BJ (cell line): Measurements from ENCODE around the gene TBKBP1. TPM values are rescaled to one million over a fixed set of nuclear protein-coding genes. Genes with fewer than 3 reads are reported as not detected.

ENCODE experiments used
- CTCF ChIA-PET: fragments of 350-600 bp; formaldehyde crosslinking; extraction: SDS; loops from one replicate; lab custom pipeline; 2021; ENCODE audit warnings: antibody characterized with exemption, inconsistent platforms; lab: Yijun Ruan, JAX
- POLR2A ChIA-PET: fragments of 300-600 bp; sonication (Branson Sonifier 250); formaldehyde crosslinking; extraction: SDS; loops from one replicate; lab custom pipeline; 2021; ENCODE audit warnings: antibody characterized with exemption; lab: Charles Lee
- DNase-seq: peaks from one replicate; pipeline ENCODE4 v3.0.0-alpha.2; 2011; ENCODE audit warnings: low read depth
- H3K27me3 ChIP-seq: 2 replicates; pipeline ENCODE4 v1.6.0; 2011; ENCODE audit warnings: low read length; ENCODE audit not compliant: control insufficient read depth, insufficient read depth
- H3K36me3 ChIP-seq: 2 replicates; pipeline ENCODE4 v1.5.1; 2011; ENCODE audit warnings: low read length; ENCODE audit not compliant: control insufficient read depth, insufficient read depth
- H3K4me3 ChIP-seq: 2 replicates; pipeline ENCODE4 v1.5.1; 2011; ENCODE audit warnings: low read depth, mild to moderate bottlenecking, control low read depth, low read length
- polyA plus RNA-seq: library from polyadenylated mRNA; depleted of rRNA; stranded (reverse); fragments of >200 nt; gene quantifications from 2 replicates; pipeline ENCODE4 v1.2.3, GENCODE V29; 2011
- TF ChIP-seq, protein P1 (sequence below): IDR thresholded peaks from 2 replicates; pipeline ENCODE4 v1.5.1; 2011; ENCODE audit warnings: low read depth, mild to moderate bottlenecking, control low read depth, inconsistent platforms, low read length, moderate library complexity; ENCODE audit not compliant: insufficient read depth

The TBKBP1 gene
- polyA plus RNA-seq, 1 experiment, result 7.3 TPM

DNA sequence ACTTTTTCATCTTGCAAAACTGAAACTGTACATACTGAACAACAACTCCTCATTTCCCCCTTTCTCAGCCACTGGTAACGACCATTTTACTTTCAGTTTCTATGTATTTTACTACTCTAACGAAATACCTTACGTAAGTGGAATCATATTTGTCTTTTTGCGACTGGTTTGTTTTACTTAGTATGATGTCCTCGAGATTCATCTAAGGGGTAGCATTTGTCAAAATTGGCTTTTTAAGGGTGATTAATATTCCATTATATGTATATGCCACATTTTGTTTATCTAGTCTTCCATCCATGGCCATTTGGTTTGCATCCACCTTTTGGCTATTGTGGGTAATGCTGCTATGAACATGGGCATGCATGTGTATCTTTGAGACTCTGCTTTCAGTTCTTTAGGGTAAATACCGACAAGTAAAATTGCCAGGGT, 33.9 kb upstream of the TBKBP1 start:
- TF ChIP-seq, protein P1, sequence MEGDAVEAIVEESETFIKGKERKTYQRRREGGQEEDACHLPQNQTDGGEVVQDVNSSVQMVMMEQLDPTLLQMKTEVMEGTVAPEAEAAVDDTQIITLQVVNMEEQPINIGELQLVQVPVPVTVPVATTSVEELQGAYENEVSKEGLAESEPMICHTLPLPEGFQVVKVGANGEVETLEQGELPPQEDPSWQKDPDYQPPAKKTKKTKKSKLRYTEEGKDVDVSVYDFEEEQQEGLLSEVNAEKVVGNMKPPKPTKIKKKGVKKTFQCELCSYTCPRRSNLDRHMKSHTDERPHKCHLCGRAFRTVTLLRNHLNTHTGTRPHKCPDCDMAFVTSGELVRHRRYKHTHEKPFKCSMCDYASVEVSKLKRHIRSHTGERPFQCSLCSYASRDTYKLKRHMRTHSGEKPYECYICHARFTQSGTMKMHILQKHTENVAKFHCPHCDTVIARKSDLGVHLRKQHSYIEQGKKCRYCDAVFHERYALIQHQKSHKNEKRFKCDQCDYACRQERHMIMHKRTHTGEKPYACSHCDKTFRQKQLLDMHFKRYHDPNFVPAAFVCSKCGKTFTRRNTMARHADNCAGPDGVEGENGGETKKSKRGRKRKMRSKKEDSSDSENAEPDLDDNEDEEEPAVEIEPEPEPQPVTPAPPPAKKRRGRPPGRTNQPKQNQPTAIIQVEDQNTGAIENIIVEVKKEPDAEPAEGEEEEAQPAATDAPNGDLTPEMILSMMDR, result no peak
- ChIA-PET POLR2A (no interaction called here), CTCF (no interaction called here)
- H3K36me3 ChIP-seq, result peaks cover 30% of the 10 kb centered on the region
- no peak for DNase-seq
- H3K4me3 ChIP-seq, result no peak overlapping the region
- no peaks in the 10 kb centered on the region for H3K27me3 ChIP-seq

DNA sequence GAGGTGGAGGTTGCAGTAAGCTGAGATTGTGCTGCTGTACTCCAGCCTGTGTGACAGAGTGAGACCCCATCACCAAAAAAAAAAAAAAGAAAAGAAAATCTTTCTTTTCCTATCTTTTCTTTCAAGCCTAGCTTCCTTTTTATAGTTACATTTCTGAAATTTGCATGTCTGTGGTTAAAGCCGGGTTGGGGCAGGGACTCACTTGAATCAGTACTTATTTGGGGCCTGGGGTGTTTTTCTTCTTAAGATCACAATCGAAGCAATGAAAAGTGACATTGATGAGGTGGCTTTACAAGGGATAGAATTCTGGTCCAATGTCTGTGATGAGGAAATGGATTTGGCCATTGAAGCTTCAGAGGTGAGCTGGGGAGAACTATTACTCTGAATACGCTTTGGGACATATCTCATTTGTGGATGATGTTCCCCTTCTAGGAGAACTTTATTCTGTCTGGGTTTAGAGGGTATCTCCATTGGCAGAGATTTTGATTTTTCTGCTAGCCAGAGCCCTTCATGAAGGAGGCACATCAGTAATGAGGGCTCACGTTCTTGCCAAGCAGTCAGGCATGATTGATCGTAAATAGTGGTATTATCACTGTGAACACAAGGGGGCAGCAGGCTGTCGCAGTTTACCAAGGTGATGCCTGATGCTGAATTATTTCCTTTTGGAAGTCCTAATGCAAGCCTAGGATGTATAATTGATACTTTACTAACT, 29.9 kb upstream of the TBKBP1 start:
- TF ChIP-seq, protein P1, result peak; percentile 81
- H3K27me3 ChIP-seq, result no peaks in the 10 kb centered on the region
- DNase-seq, result no peak
- ChIA-PET POLR2A (no interaction called here), CTCF (interaction anchor here (0.7 to 4.4 kb wide), 16 partner anchors 9 to 146 kb away, joined by 3 to 34 read pairs (median 4); partner anchors contain the start of genes KPNB1 and TBKBP1)
- H3K36me3 ChIP-seq, result peaks cover 24% of the 10 kb centered on the region
- H3K4me3 ChIP-seq, result no peak overlapping the region

DNA sequence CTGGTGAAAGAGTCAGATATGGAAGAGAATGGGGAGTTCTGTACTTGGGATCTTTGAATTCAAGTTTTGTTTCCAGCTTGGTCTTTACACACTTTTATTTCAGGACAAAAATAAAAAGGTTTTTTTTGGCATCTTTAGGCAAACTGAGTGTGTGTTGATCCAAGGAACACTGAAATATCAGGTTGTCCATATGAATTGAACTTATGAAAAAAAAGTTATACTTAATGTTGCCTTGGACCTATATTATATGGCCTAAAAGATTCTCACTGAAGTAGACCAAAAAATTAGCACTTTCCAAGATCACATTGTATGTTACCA, 29.4 kb upstream of the TBKBP1 start:
- POLR2A ChIA-PET, result no interaction called here
- CTCF ChIA-PET, result interaction anchor here (0.7 to 4.4 kb wide), 12 partner anchors 9 to 132 kb away, joined by 3 to 34 read pairs (median 4); partner anchors contain the start of genes KPNB1 and TBKBP1

DNA sequence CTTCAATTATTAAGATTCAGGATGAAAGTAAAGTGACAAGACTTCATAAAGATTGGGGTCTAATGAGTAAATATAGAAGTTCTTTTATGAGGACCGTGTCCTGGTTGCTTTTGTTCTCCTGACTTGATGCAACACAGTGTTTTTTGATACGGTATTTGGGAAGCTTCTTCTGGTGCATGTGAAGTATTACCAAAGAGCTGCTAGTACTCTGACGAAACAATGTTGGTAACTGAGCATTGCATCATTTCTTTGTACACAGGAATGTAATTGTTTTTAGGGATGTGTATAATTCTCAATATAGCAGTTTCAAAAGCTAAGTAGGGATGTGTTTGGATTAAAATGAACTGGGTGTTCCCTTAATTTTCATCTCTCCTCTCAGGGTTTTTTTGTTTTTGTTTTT, 28.3 kb upstream of the TBKBP1 start:
- H3K36me3 ChIP-seq, result peaks cover 34% of the 10 kb centered on the region
- H3K27me3 ChIP-seq, result no peaks in the 10 kb centered on the region
- POLR2A ChIA-PET, result interaction anchor here (0.9 kb wide), 1 partner anchor 15 kb away, joined by 5 read pairs; no protein-coding TSS in a partner anchor
- TF ChIP-seq, protein P1, result no peak
- CTCF ChIA-PET, result interaction anchor here (0.9 to 4.4 kb wide), 9 partner anchors 8 to 136 kb away, joined by 3 to 34 read pairs (median 6); partner anchors contain the start of gene KPNB1
- DNase-seq, result no peak
- H3K4me3 ChIP-seq, result no peak overlapping the region

More for the DNA sequence above, 29.4 kb upstream of the TBKBP1 start:
- no peaks in the 10 kb centered on the region for H3K27me3 ChIP-seq
- H3K4me3 ChIP-seq, result no peak overlapping the region
- TF ChIP-seq, protein P1, result no peak
- H3K36me3 ChIP-seq, result peaks cover 27% of the 10 kb centered on the region
- DNase-seq, result no peak

DNA sequence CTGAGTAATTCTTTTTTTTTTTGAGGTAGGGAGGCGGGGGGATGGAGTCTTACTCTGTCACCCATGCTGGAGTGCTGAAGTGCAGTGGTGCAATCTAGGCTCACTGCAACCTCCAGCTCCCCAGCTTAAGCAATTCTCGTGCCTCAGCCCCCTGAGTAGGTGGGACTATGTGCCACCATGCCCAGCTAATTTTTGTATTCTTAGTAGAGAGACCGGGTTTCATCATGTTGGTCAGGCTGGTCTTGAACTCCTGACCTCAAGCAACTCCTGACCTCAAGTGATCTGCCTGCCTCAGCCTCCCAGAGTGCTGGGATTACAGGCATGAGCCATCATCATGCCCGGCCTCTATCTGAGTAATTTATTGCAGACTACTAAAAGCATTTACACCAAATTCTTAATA, 24.9 kb upstream of the TBKBP1 start:
- TF ChIP-seq, protein P1, result no peak
- ChIA-PET POLR2A (no interaction called here), CTCF (interaction anchor here (0.5 kb wide), 1 partner anchor 51 kb away, joined by 3 read pairs; no protein-coding TSS in a partner anchor)
- H3K36me3 ChIP-seq, result peaks cover 35% of the 10 kb centered on the region
- DNase-seq, result no peak
- no peak overlapping the region for H3K4me3 ChIP-seq
- no peaks in the 10 kb centered on the region for H3K27me3 ChIP-seq
